ENCODE measurements around the gene ADARB1.
"Not testable (repeated sequence)": the region's sequence is repeated elsewhere in the genome, so short reads cannot be mapped to it uniquely, and the experiment has no call there.

DNA sequence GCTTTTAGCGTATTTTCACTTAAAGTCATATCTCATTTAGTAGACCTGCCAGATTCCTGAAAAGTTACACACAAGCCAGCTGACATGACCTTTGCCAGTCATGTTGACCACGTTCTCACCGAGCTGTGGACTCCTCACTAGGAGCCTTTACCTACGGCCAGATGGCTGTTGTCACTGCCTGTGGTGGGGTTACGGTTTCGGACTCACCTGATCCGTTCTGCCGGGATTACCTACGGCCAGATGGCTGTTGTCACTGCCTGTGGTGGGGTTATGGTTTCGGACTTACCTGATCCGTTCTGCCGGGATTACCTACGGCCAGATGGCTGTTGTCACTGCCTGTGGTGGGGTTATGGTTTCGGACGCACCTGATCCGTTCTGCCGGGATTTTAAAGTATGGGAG is 71.5 kb downstream of the ADARB1 start:
- TF ChIP-seq, protein P1, sequence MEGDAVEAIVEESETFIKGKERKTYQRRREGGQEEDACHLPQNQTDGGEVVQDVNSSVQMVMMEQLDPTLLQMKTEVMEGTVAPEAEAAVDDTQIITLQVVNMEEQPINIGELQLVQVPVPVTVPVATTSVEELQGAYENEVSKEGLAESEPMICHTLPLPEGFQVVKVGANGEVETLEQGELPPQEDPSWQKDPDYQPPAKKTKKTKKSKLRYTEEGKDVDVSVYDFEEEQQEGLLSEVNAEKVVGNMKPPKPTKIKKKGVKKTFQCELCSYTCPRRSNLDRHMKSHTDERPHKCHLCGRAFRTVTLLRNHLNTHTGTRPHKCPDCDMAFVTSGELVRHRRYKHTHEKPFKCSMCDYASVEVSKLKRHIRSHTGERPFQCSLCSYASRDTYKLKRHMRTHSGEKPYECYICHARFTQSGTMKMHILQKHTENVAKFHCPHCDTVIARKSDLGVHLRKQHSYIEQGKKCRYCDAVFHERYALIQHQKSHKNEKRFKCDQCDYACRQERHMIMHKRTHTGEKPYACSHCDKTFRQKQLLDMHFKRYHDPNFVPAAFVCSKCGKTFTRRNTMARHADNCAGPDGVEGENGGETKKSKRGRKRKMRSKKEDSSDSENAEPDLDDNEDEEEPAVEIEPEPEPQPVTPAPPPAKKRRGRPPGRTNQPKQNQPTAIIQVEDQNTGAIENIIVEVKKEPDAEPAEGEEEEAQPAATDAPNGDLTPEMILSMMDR (IDR thresholded peaks at IDR 0.05): not testable (repeated sequence)
- TF ChIP-seq EZH2 (IDR thresholded peaks at IDR 0.05; ENCODE audit: borderline replicate concordance, insufficient read depth, low read depth, low read length, poor library complexity, severe bottlenecking): not testable (repeated sequence)

Measured in B cell (primary cell).